ENCODE measurements around the gene AQP2. TPM values are rescaled to one million over a fixed set of nuclear protein-coding genes. Genes with fewer than 3 reads are reported as not detected.

AQP2 gene
- total RNA-seq, 3 donors from 2014 or later (not counting 1 experiment from before 2014, with no cell fraction given) = not detected

DNA sequence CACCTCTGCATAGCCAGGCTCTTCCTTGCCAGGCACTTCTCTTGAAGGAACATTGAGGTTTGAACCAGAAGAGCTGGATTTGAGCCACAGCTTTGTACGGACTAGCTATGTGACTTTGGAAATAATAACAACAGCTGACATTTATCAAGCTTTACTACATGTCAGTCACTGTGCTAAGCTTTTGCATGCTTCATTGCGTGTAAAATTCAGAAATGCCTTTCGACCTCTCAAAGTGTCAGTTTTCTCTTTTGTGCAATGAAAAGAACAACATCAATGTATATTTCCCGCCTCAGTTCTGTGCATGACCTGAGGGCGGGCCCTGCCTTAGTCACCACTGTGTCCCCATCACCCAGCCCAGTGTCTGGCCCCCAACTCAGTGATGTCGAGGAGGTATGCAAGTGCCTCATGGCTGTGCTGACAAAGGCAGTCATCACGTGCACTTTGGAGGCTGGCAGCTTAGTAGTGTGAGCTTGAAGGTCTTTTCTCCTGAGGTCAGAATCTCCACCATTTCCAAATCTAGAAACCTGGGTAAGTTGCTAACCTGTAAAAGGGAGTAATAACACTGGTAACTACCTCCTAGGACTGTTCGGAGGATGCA lies 17.9 kb upstream of the AQP2 start:
- DNase-seq (no peak), ATAC-seq (no peak)
- WGBS (ENCODE audit: insufficient coverage) = 87% methylated on average over 7 of the region's 8 CpGs
- Mint-ChIP-seq H3K9me3 (no peaks in the 10 kb centered on the region), H3K4me1 (no peaks in the 10 kb centered on the region), H3K36me3 (no peaks in the 10 kb centered on the region), H3K4me3 (no peak overlapping the region), H3K27me3 (ENCODE audit: low read depth in 2 of 2) (peaks cover 7 to 10% of the 10 kb centered on the region in 2 donors), H3K27ac (no peak overlapping the region)
- H3K27me3 ChIP-seq (ENCODE audit: control insufficient read depth, insufficient read depth, low read length) = no peaks in the 10 kb centered on the region
- H3K27ac ChIP-seq (ENCODE audit: low read length) = no peak overlapping the region
- no peaks in the 10 kb centered on the region for H3K36me3 ChIP-seq (ENCODE audit: control insufficient read depth, insufficient read depth, low read length)
- TF ChIP-seq, protein P1, sequence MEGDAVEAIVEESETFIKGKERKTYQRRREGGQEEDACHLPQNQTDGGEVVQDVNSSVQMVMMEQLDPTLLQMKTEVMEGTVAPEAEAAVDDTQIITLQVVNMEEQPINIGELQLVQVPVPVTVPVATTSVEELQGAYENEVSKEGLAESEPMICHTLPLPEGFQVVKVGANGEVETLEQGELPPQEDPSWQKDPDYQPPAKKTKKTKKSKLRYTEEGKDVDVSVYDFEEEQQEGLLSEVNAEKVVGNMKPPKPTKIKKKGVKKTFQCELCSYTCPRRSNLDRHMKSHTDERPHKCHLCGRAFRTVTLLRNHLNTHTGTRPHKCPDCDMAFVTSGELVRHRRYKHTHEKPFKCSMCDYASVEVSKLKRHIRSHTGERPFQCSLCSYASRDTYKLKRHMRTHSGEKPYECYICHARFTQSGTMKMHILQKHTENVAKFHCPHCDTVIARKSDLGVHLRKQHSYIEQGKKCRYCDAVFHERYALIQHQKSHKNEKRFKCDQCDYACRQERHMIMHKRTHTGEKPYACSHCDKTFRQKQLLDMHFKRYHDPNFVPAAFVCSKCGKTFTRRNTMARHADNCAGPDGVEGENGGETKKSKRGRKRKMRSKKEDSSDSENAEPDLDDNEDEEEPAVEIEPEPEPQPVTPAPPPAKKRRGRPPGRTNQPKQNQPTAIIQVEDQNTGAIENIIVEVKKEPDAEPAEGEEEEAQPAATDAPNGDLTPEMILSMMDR (IDR thresholded peaks at IDR 0.05) = no peak
- H3K9me3 ChIP-seq (ENCODE audit: control insufficient read depth, insufficient read depth, low read length) = no peaks in the 10 kb centered on the region
- no peak overlapping the region for H3K4me3 ChIP-seq (ENCODE audit: low read length)
- intact Hi-C loops (cut with micrococcal nuclease) = no loop called here
- H3K4me1 ChIP-seq (ENCODE audit: control insufficient read depth, insufficient read depth, low read length) = no peaks in the 10 kb centered on the region

DNA sequence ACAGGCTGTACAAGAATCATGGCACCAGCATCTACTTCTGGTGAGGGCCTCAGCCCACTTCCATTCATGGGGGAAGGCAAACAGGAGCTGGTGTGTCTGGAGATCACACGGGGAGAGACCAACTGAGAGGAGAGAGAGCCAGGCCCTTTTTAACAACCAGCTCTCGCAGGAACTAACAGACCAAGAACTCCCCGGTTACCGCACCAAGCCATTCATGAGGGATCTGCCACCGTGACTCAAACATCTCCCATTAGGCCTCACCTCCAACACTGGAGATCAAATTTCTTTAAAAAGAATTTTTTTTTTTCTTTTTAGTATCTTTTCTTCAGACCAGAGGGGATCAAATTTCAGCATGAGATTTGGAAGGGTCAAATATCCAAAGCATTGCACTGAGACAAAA lies 16.7 kb upstream of the AQP2 start:
- Mint-ChIP-seq H3K9me3 (no peaks in the 10 kb centered on the region), H3K4me1 (no peaks in the 10 kb centered on the region), H3K27me3 (ENCODE audit: low read depth in 2 of 2) (peaks cover 7 to 10% of the 10 kb centered on the region in 2 donors), H3K27ac (no peak overlapping the region), H3K4me3 (no peak overlapping the region), H3K36me3 (no peaks in the 10 kb centered on the region)
- Histone ChIP-seq H3K27me3 (ENCODE audit: control insufficient read depth, insufficient read depth, low read length) (no peaks in the 10 kb centered on the region), H3K9me3 (ENCODE audit: control insufficient read depth, insufficient read depth, low read length) (no peaks in the 10 kb centered on the region), H3K27ac (ENCODE audit: low read length) (no peak overlapping the region), H3K36me3 (ENCODE audit: control insufficient read depth, insufficient read depth, low read length) (no peaks in the 10 kb centered on the region), H3K4me3 (ENCODE audit: low read length) (no peak overlapping the region), H3K4me1 (ENCODE audit: control insufficient read depth, insufficient read depth, low read length) (no peaks in the 10 kb centered on the region)
- DNase-seq (no peak), ATAC-seq (no peak)
- TF ChIP-seq, protein P1 (IDR thresholded peaks at IDR 0.05) = no peak
- 87% methylated on average over 5 of the region's 5 CpGs for WGBS (ENCODE audit: insufficient coverage)
- intact Hi-C loops (cut with micrococcal nuclease) = no loop called here

DNA sequence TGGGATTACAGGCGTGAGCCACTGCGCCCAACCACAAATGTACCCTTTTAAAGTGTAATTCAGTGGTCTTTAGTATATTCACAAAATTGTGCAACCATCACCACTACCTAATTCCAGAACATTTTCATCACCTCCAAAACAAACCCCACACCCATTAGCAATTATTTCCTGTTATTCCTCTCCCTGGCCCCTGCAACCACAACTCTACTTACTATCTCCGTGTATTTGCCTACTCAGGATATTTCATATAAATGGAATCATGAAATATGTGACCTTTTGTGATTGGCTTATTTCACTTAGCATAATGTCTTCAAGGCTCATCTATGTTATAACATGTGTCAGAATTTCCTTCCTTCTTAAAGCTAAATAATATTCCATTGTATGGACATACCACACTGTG lies 16.0 kb upstream of the AQP2 start:
- TF ChIP-seq, protein P1 (IDR thresholded peaks at IDR 0.05) = no peak
- no peaks in the 10 kb centered on the region for H3K9me3 Mint-ChIP-seq
- WGBS (ENCODE audit: insufficient coverage) = 100% methylated on average over 1 of the region's 3 CpGs
- H3K27ac Mint-ChIP-seq = no peak overlapping the region
- H3K4me1 Mint-ChIP-seq = no peaks in the 10 kb centered on the region
- no peak overlapping the region for H3K4me3 Mint-ChIP-seq
- Histone ChIP-seq H3K27ac (ENCODE audit: low read length) (no peak overlapping the region), H3K36me3 (ENCODE audit: control insufficient read depth, insufficient read depth, low read length) (no peaks in the 10 kb centered on the region), H3K27me3 (ENCODE audit: control insufficient read depth, insufficient read depth, low read length) (no peaks in the 10 kb centered on the region), H3K4me1 (ENCODE audit: control insufficient read depth, insufficient read depth, low read length) (no peaks in the 10 kb centered on the region), H3K9me3 (ENCODE audit: control insufficient read depth, insufficient read depth, low read length) (no peaks in the 10 kb centered on the region), H3K4me3 (ENCODE audit: low read length) (no peak overlapping the region)
- ATAC-seq (no peak), DNase-seq (no peak)
- peaks cover 7% of the 10 kb centered on the region in 2 donors for H3K27me3 Mint-ChIP-seq (ENCODE audit: low read depth in 2 of 2)
- intact Hi-C loops (cut with micrococcal nuclease) = no loop called here
- H3K36me3 Mint-ChIP-seq = no peaks in the 10 kb centered on the region

DNA sequence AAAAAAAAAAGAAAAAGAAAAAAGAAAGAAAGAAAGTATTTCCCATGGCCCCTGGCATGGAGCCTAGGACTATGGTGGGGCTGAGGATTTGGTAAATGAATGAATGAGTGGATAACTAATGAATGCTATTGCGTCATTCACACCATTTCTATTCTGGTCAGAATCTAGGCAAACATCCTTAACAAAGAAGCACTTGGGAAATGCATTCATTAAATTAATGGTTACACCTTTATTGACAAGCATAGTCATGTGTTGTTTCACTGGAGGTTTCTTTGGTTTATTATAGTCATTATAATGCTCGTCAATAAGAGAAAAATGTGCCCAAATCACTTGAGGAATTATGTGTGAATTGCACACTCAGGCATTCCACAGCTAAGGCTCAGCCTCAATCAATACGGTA lies 13.6 kb upstream of the AQP2 start:
- TF ChIP-seq, protein P1 (IDR thresholded peaks at IDR 0.05) = no peak
- Mint-ChIP-seq H3K4me3 (no peak overlapping the region), H3K27me3 (ENCODE audit: low read depth in 2 of 2) (peaks cover 4 to 7% of the 10 kb centered on the region in 2 donors), H3K4me1 (no peaks in the 10 kb centered on the region), H3K9me3 (no peaks in the 10 kb centered on the region), H3K27ac (no peak overlapping the region), H3K36me3 (no peaks in the 10 kb centered on the region)
- WGBS (ENCODE audit: insufficient coverage) = 88% methylated on average over 2 of the region's 3 CpGs
- no peak overlapping the region for H3K27ac ChIP-seq (ENCODE audit: low read length)
- no peaks in the 10 kb centered on the region for H3K9me3 ChIP-seq (ENCODE audit: control insufficient read depth, insufficient read depth, low read length)
- no peak overlapping the region for H3K4me3 ChIP-seq (ENCODE audit: low read length)
- no peak for DNase-seq
- intact Hi-C loops (cut with micrococcal nuclease) = no loop called here
- ATAC-seq = no peak
- no peaks in the 10 kb centered on the region for H3K4me1 ChIP-seq (ENCODE audit: control insufficient read depth, insufficient read depth, low read length)
- no peaks in the 10 kb centered on the region for H3K36me3 ChIP-seq (ENCODE audit: control insufficient read depth, insufficient read depth, low read length)
- no peaks in the 10 kb centered on the region for H3K27me3 ChIP-seq (ENCODE audit: control insufficient read depth, insufficient read depth, low read length)
